Osteocyte (in vitro differentiated cells): ENCODE measurements around the gene PAX8. TPM values are rescaled to one million over a fixed set of nuclear protein-coding genes. Genes with fewer than 3 reads are reported as not detected.
A peak's percentile ranks its signal among the peaks of the same experiment; 100 is the strongest.

Experiments used
- DNase-seq: peaks from one replicate; pipeline ENCODE4 v3.0.0; 2021; ENCODE audit warnings: mixed read lengths; ENCODE audit not compliant: unreplicated experiment; ENCODE audit errors: extremely low spot score
- H3K27ac Mint-ChIP-seq: one replicate; pipeline ENCODE4 v1.8.0; 2021; ENCODE audit warnings: mild to moderate bottlenecking, mixed read lengths; ENCODE audit not compliant: unreplicated experiment
- H3K27me3 Mint-ChIP-seq: one replicate; pipeline ENCODE4 v1.8.0; 2021; ENCODE audit warnings: mixed read lengths; ENCODE audit not compliant: unreplicated experiment
- H3K36me3 Mint-ChIP-seq: one replicate; pipeline ENCODE4 v1.8.0; 2021; ENCODE audit warnings: mixed read lengths; ENCODE audit not compliant: unreplicated experiment
- H3K4me1 Mint-ChIP-seq: one replicate; pipeline ENCODE4 v1.8.0; 2021; ENCODE audit warnings: mixed read lengths; ENCODE audit not compliant: unreplicated experiment
- H3K4me3 Mint-ChIP-seq: one replicate; pipeline ENCODE4 v1.8.0; 2021; ENCODE audit warnings: mild to moderate bottlenecking, moderate library complexity, mixed read lengths; ENCODE audit not compliant: unreplicated experiment
- H3K9me3 Mint-ChIP-seq: one replicate; pipeline ENCODE4 v1.8.0; 2021; ENCODE audit warnings: mixed read lengths; ENCODE audit not compliant: unreplicated experiment
- CTCF ChIP-seq: fragments of 200-600 bp; sonication (generic); IDR thresholded peaks from 2 replicates; pipeline ENCODE4 v1.5.0; 2021; ENCODE audit warnings: antibody characterized with exemption, mild to moderate bottlenecking, moderate library complexity
- total RNA-seq: library from RNA; stranded (reverse); gene quantifications from 2 replicates; pipeline ENCODE4 v1.2.1, GENCODE V29; 2021

Gene PAX8
- total RNA-seq, 1 donor from 2014 or later = not detected

- no peaks in the 10 kb centered on the region for H3K9me3 Mint-ChIP-seq
- peak overlapping the region; percentile 59 for H3K27ac Mint-ChIP-seq
- no peak overlapping the region for H3K4me3 Mint-ChIP-seq
- peak; percentile 91 for DNase-seq
- TF ChIP-seq CTCF = peak; percentile 91
- H3K36me3 Mint-ChIP-seq = no peaks in the 10 kb centered on the region
- no peaks in the 10 kb centered on the region for H3K27me3 Mint-ChIP-seq
- H3K4me1 Mint-ChIP-seq = peaks cover 37% of the 10 kb centered on the region
These were observed 74.7 kb downstream of the PAX8 start for GRCh38 chr2:113203901-113204519.

GRCh38 chr2:113203217-113203530, 75.5 kb downstream of the PAX8 start:
- DNase-seq = no peak
- Mint-ChIP-seq H3K27me3 (no peaks in the 10 kb centered on the region), H3K4me1 (peaks cover 29% of the 10 kb centered on the region)

GRCh38 chr2:113202305-113203216, 76.2 kb downstream of the PAX8 start:
- Mint-ChIP-seq H3K9me3 (no peaks in the 10 kb centered on the region), H3K4me3 (no peak overlapping the region), H3K36me3 (no peaks in the 10 kb centered on the region), H3K4me1 (peaks cover 29% of the 10 kb centered on the region), H3K27ac (peak overlapping the region; percentile 18), H3K27me3 (no peaks in the 10 kb centered on the region)
- no peak for TF ChIP-seq CTCF
- DNase-seq = no peak

More at GRCh38 chr2:113203217-113203530, 75.5 kb downstream of the PAX8 start:
- Mint-ChIP-seq H3K9me3 (no peaks in the 10 kb centered on the region), H3K36me3 (no peaks in the 10 kb centered on the region), H3K27ac (no peak overlapping the region), H3K4me3 (no peak overlapping the region)
- no peak for TF ChIP-seq CTCF

- H3K9me3 Mint-ChIP-seq = no peaks in the 10 kb centered on the region
- peaks cover 29% of the 10 kb centered on the region for H3K4me1 Mint-ChIP-seq
- no peak for DNase-seq
- H3K36me3 Mint-ChIP-seq = no peaks in the 10 kb centered on the region
- no peaks in the 10 kb centered on the region for H3K27me3 Mint-ChIP-seq
- no peak for TF ChIP-seq CTCF
- no peak overlapping the region for H3K4me3 Mint-ChIP-seq
- no peak overlapping the region for H3K27ac Mint-ChIP-seq
These were observed 77.0 kb downstream of the PAX8 start for GRCh38 chr2:113201496-113202304.
